Ureter (tissue), 1 donor: ENCODE results near the gene NEGR1. TPM values are rescaled to one million over a fixed set of nuclear protein-coding genes. Genes with fewer than 3 reads are reported as not detected.

ENCODE experiments used
- DNase-seq: peaks from one replicate; pipeline ENCODE4 v3.0.0-alpha.2; 2020; ENCODE audit warnings: low spot score
- total RNA-seq: library from RNA; stranded (reverse); gene quantifications from one replicate; pipeline ENCODE4 v1.2.4, GENCODE V29; 2023
- donor health status: DM: yes; HTN: yes; CAD: no.

The NEGR1 gene
- total RNA-seq, 1 donor from 2014 or later: 10.0 TPM

DNA sequence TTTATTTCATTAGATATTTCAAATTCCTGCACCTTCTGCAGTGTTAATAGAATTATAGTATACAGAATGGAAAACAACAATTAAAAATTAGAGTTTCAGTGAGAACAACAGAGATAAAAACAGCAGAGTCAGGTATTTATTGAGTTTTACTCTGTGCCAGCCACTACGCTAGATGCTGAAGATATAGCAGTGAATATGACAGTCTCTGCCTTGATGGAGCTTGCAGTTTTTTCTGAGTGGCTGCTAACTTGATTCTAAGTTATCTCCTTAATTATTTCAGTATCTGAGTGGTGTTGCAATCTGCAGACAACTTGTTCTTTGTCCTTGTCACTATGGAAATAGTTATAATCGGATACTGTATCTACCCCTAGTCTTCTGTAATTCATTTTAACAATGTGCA lies 817.2 kb downstream of the NEGR1 start:
- no peak for DNase-seq

DNA sequence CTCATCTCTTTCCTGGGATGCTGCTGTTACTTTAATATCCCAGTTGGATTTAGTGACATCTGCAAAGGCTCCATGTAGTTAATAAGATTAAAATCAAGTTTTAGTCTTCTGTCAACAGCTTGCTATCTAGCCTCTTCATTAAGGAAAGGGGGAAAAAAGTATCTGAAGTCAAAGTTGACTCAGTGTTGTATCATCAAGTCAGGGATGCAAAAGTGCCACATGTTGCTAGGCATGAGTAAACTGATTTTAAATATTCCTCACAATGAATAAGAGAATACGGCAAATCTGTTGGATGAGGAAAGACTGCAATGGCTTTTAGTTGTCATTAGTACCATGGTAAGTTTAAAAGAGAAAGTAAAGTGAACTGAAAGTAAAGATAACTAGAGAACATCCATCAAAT lies 818.3 kb downstream of the NEGR1 start:
- no peak for DNase-seq

DNA sequence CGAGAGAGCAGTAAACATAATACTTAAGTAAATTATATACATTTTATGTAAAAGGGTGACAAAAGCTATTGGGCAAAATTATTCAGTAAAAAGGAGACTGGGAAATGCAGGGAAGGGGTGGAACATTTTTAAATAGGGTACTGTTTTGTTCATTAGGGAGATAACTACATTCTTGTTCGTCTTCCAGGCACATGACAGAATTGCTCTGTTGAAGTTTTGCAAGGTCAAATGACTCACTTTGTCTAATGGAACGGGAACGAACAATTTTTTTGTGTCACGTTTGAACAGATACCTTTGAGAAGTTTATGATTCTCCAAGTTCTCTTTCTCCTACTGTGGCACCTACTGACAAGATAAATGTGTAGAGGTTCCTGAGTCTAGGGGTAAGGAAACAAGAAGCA lies 819.2 kb downstream of the NEGR1 start:
- no peak for DNase-seq

DNA sequence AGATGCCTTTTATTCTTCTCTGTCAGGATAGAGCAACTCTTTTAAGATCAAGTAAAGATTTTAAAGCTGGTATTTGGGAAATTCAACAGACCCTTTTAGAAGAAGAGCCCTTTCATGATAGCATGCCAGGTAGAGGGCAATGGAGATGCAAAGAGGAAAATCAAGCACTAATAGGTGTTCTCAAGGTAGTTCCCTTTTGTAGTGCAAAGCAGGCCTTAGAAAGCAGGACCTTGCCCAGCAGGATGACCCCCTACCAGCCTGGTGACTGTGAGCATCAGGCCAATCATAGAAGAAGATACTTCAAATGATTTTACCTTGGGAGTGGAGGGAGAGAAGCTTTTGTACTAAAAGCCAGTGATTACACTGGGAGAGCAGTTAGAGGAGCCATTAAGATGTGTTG lies 820.1 kb downstream of the NEGR1 start:
- no peak for DNase-seq

DNA sequence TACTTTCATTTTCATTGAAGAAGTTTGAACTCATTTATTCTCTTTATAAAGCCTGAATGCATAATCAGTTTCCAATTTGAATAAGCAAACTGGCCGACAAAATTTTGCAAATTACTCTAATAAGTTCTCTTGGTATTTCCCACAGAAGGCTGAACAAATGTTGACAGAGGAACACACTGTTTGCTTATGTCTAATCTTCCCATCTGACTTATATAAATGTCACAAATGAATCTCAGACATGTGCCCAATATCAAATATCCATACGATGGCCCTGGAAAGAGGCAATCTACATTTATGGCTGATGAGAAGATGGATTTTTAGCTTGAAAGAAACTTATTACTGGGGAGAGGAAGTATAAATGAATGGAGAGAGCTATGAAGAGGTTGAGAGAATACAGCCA lies 820.9 kb downstream of the NEGR1 start:
- no peak for DNase-seq

DNA sequence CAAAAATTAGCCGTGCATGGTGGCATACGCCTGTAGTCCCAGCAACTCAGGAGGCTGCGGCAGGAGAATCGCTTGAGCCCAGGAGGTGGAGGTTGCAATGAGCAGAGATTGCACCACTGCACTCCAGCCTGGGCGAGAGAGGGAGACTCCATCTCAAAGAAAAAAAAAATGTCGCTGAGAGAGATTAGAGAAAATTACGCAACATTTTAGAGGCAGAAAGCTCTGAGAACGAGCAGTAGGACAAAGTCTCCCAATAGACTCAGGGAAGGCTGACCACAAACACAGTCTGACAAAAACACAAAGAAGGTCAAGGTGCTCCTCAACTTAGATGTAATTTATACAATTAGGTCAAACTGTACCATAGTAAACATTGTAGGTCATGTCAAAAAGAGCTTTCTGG lies 833.9 kb downstream of the NEGR1 start:
- DNase-seq: no peak

DNA sequence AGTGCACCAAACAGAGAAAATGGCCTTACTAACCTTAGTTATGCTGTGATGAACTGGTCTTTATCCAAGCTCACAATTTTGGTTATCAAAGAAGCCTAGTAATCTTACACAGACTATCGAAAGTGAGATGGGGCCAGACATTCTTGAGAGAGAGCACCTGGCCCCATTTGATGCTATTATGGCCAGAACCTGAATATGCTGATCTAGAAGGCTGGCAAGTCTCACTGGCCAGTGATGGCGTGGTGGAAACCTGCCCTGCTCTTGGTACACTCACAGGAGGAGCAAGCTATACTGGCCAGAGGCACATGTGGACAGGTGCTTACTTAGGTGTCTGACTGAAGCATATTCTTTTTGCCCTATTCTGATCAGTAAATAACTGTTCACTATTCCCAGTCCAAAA lies 843.7 kb downstream of the NEGR1 start:
- DNase-seq: no peak

DNA sequence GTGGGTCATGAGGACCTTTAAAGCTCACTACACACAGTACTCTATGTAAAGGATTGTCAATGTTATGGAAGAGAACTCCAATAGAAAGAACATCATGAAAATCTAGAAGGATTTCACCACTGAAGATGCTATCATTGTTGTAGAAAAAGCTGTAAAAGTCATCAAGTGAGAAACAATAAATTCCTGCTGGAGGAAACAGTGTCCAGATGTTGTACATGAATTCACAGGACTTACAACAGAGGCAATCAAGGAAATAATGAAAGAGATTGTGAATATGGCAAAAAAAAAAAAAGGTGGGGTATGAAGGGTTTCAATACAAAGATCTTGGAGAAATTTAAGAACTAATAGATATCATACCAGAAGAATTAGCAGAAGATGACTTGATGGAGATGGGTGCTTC lies 846.4 kb downstream of the NEGR1 start:
- no peak for DNase-seq

DNA sequence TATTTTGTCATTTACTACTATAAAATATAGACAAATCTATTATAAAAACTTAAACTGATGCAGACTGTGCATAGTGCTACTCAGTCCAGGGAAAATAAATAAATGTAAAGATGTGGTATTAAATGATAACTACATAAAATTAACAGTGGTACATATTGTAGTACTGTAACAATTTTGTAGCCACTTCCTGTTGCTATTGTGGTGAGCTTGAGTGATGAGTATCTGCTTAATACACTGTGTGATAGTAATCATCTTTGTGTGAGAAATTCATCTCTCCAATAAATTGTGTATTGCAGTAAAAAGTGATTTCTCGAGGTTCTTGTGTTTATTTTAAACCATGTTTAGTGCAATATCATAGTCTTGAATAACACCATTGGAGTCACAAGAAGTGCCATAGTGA lies 848.1 kb downstream of the NEGR1 start:
- no peak for DNase-seq

DNA sequence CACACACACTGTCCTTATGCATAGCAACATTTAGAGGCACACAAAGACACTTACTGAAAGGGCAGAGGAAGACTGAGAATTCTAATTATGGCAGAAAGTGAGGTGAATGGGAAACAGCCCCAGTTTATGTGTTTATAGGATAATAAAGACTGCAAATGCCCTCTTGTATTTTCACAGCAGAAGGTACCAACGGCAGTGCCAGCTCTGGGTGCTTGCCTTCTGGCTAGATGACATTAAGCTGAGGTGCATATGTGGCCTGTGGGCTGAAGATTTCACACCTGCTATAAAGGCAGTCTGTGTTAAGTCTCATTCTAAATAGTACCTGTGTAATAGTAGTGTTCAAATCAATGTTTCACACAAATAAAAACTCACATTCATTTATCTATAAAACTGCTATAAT lies 854.3 kb downstream of the NEGR1 start:
- DNase-seq: no peak

DNA sequence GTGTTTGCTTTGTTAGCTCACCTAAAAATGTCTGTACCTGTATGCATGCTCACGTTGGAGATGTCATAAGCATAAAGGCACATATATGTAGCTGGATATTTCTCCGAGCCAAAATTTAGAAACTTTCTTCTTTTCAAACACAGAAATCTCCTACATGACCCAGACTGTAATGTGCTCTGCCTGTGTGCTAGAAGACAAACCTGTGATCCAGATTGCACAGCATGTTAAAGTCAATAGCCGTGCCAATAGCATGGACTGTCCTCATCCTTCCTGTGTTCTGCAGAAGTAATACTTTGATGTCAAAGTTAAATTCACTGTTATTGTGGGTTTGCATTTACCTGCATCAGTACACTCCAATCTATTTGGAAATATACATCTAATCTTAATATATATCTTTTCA lies 855.3 kb downstream of the NEGR1 start:
- no peak for DNase-seq

DNA sequence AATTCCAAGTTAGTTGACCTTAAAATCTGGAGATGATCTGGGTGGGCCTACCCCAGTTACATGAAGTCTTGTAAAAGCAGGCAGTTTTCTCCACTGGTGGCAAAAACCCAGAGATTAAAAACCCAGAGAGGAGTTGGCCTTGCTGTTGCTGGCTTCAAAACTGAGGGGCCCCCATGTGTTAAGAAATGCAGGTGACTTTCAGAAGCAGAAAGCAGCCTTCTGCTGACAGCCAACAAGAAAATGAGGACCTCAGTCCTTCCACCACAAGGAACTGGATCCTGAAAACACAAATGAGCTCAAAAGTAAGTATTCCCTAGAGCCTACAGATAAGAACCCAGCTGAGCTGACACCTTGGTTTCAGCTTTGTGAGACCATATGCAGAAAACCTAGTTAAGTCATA lies 857.8 kb downstream of the NEGR1 start:
- no peak for DNase-seq

DNA sequence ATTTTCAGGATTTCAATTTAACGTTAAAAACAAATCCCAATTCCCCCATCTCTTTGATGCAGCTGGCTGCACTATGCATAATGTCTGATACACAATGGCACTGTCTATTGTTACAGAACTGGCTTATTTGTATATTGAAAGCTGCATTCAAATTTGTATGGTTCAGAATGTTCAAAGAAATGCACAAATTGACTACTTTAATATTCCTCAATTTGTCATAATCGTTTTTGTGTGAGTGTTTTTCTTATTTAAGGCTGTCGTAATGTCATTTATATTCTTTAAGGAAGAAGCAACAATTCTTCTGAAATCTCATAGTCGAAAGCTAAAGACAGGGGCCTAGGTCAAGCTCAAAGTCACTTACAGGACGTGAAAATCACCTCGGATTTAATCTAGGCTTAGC lies 860.1 kb downstream of the NEGR1 start:
- no peak for DNase-seq

DNA sequence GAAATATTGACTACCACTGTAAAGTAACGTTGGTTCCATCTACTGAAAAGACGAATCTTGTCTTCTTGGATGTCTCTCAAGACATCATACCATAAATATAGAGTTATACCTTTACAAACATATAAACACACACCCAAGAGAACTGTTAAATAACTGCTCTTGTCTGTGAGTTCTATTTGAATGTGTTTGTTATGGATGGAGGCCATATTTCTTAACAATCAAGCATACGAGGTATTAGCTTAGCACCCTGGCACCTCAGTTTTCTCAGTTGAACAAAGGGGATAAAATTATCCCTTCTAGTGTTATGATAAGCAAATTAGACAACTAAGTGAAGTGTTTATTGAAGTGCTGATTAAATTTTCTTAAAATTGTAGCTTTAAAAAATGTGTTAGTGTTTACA lies 864.9 kb downstream of the NEGR1 start:
- DNase-seq: no peak

DNA sequence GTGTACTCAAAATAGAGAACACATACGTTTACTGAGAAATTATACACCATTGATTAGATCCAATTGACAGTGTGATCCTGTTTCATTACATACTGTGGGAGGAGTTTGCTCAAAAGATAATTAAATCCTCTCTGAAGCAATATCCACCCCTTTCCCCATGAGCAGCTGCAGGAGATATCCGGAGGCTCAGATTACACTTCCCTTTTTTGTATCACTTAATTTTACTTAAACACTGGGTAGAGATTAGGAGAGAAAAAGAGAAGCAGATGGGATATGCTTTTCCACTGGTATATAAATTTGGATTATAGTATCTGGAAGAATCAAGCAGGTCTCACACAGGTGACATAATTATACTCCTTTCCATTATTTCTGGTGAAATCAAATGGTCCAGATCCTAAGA lies 868.2 kb downstream of the NEGR1 start:
- no peak for DNase-seq

DNA sequence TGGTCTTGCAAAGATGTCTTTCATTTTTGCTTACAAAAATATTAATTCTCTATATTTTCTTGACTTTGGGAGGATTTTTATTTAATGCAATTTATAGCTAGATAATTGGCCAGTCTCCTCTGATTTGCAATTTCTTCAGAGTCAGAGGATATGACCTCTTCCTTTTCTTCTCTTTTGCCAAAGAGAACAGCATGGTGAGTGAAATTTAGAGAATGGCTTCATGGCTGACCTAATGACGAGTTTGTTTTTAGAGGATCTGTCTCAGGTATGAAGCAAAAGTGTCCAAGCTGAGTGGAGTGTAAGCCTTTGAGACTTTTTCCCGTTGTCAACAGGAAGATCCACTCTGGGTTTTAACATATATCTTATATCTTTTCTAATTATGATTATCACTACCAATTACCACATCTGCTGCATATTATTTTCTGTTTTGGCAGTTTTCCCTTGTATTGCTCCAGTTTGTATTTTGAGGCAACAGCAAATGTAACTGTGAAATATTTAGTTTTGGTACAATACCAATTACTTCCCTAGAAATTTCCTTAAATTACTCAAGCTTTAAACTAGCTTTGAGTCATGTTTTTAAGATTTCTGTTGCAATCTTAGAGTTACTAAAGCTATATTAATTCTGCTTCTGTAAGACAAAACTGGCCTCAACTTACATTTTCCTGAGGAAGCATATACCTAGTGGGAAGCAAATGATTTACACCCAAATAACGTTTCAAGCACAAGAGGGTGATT lies 868.7 kb downstream of the NEGR1 start:
- DNase-seq: no peak

DNA sequence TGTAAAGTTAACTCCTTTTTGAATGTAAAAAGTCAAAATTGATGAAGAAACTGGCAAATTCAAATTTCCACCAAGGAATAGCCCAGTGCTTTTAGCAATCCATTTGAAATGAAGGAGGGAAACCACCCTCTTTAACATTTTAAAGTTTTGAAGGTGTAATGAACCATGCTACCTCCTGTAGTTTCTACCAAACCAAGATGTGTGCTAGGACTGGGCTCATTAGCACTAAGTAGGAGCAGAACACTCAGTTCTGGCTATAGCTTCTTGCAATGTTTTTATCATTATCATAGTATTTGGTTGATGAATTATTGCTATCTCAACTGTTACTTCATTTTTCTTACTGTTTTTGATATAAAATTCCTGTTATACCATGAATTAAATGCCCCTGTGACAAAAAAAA lies 882.3 kb downstream of the NEGR1 start:
- DNase-seq: no peak

DNA sequence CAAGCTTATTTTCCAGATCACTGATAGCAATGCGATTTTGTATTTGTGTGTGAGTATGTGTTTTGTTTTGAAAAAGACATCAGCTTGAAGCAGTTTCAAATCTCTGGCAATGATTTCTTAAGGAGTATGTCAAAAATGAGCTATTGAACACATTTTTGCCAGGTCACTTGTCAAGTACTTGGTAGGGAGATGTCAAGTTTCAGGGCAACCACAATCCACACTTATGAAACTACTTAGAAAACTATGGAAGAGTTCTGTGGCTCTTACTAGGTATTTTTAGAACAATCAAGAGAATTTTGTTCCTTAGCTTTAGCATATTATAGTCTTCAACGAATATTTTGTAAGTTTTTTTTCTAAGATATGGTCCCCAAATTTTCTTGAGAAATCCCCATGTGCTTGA lies 882.7 kb downstream of the NEGR1 start:
- no peak for DNase-seq

DNA sequence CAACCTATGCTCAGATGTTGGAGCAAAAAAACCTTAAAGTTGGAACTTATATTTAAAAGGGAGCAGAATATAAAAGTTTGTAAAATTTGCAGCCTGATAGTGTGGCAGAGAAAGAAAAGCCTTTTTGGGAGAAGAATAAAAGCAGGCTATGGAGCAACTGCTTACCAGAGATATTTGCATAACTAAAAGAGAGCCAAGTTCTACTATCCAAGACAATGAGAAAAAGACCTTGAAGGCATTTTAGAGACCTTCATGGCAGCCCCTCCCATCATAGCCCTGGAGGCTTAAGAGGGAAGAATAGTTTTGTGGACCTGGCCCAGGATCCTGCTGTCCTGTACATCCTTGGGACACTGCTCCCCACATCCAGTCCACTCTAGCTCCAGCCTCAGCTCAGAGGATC lies 889.0 kb downstream of the NEGR1 start:
- no peak for DNase-seq

DNA sequence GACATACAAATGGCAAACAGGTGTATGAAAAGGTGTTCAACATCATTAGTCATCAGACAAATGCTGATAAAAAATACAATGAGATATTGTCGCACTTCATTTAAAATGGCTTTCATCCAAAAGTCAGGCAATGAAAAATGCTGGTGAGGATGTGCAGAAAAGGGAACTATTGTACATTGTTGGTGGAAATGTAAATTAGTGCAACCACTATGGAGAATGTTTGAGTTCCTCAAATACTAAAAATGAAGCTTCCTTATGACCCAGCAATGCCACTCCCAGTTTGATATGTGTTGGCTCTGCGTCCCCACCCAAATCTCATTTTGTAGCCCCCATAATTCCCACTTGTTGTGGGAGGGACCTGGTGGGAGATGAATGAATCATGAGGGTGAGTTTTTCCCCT lies 891.8 kb downstream of the NEGR1 start:
- no peak for DNase-seq

DNA sequence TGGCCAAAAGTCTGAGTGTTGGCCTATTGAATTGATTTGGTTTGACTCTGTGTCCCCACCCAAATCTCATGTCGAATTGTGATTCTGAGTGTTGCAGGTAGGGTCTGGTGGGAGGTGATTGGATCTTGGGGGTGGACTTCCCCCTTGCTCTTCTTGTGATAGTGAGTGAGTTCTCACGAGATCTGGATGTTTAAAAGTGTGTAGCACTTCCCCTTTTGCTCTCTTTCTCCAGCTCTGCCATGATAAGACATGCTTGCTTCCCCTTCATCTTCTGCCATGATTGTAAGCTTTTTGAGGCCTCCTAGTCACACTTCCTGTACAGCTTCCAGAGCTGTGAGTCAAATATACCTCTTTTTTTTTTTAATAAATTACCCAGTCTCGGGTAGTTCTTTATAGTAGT lies 904.5 kb downstream of the NEGR1 start:
- DNase-seq: no peak

DNA sequence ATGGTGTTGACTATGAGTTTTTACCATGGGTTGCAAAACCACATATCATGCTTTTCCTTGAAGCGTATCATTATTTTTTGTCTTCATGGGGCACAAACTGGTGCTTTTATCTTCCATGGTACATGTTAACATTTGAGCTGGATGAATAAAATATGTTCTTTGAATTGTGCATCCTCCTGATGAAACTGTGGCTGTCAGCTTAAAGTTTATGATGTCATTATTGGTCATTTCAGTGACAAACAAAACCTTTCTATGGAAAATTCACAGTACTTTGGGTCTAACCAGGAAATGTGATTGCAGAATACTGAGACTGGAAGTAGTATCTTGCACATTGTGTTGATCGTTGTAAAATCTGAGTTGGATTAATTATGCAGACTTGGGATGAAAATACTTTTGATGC lies 909.8 kb downstream of the NEGR1 start:
- DNase-seq: no peak

DNA sequence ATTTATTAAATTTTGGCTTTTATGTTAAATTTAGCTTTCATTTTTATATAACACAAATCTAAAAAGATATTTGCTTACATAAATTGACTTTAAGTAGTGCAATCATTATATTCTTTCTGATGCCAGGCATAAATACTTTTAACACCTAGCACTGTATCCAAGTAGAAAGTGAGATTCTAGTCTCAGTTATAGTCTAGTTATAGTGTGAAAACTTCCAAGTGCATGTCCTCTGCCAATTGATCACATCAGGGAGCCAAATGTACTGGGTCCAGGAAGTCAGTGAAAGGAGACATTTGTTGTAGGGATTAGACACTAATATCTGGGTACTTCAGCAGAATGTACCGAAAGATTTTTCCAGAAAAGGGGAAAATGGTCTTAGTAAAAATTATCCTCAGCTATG lies 910.8 kb downstream of the NEGR1 start:
- no peak for DNase-seq

DNA sequence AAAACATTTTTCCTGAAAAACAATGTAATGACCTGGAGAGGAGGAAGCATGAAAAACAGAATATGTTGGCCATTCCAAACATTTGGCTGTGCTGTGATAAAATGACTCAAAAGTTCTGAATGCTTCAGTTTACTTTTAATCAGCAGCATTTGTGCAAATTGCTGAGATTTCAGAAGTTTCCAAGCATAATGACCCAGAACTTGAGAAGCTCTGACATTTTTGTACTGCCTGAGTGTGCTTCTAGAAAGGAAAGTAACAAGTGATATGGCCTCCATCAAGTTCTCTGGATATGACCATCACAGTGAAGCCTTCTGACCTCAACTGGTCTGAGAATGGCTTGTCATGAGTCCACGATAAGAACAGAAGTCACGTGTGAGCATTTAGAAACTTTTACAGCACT lies 918.1 kb downstream of the NEGR1 start:
- no peak for DNase-seq

DNA sequence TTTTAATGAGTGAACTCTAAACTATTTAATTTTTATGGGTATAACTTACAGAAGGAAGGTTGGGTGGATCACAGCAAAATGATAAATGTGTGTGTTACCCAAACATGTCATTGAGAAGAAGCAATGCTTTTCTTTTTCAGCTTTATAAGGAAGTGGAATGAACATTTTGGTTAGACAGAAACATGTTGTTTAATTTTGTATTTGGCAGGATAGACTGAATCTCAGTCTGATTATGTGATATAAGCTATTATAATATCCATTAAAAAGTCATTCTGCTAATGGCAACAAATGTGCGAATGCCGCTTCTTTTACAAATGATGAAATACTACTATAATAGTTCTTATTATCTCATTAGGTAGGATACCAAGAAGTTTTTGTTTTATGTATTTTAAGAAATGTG lies 919.6 kb downstream of the NEGR1 start:
- DNase-seq: no peak
